Endodermal cell (in vitro differentiated cells): ENCODE data around the gene TEC. TPM values are rescaled to one million over a fixed set of nuclear protein-coding genes. Genes with fewer than 3 reads are reported as not detected.

Experiments
- DNase-seq: peaks from one replicate; pipeline ENCODE4 v3.0.0-alpha.2; 2017
- H3K27ac ChIP-seq: 2 replicates; pipeline ENCODE4 v1.5.1; 2013; ENCODE audit warnings: mild to moderate bottlenecking, low read depth, low read length, moderate library complexity
- H3K27me3 ChIP-seq: 2 replicates; pipeline ENCODE4 v1.6.1; 2013; ENCODE audit warnings: mild to moderate bottlenecking, low read length, moderate library complexity; ENCODE audit not compliant: insufficient read depth, control insufficient read depth, poor library complexity, severe bottlenecking
- H3K36me3 ChIP-seq: 2 replicates; pipeline ENCODE4 v1.7.0; 2013; ENCODE audit warnings: mild to moderate bottlenecking, low read length, moderate library complexity; ENCODE audit not compliant: control insufficient read depth, insufficient read depth
- H3K4me1 ChIP-seq: one replicate; pipeline ENCODE4 v1.7.0; 2013; ENCODE audit warnings: low read length; ENCODE audit not compliant: control insufficient read depth, insufficient read depth
- H3K4me3 ChIP-seq: 2 replicates; pipeline ENCODE4 v1.5.1; 2013; ENCODE audit warnings: mild to moderate bottlenecking, low read length, moderate library complexity
- H3K9ac ChIP-seq: 2 replicates; pipeline ENCODE4 v1.6.1; 2013; ENCODE audit warnings: mild to moderate bottlenecking, low read length, moderate library complexity; ENCODE audit not compliant: poor library complexity, severe bottlenecking; ENCODE audit errors: extremely low read depth
- H3K9me3 ChIP-seq: 2 replicates; pipeline ENCODE4 v1.6.1; 2013; ENCODE audit warnings: mild to moderate bottlenecking, low read length, moderate library complexity; ENCODE audit not compliant: control insufficient read depth
- H3K27ac Mint-ChIP-seq: 2 replicates; pipeline ENCODE4 v1.8.0; 2020; ENCODE audit warnings: mixed read lengths
- H3K27me3 Mint-ChIP-seq: 2 replicates; pipeline ENCODE4 v1.8.0; 2021; ENCODE audit warnings: mild to moderate bottlenecking, mixed read lengths; ENCODE audit not compliant: insufficient read depth
- H3K36me3 Mint-ChIP-seq: 2 replicates; pipeline ENCODE4 v1.8.0; 2020; ENCODE audit warnings: low read depth, mixed read lengths
- H3K4me1 Mint-ChIP-seq: 2 replicates; pipeline ENCODE4 v1.8.0; 2020; ENCODE audit warnings: mixed read lengths
- H3K4me3 Mint-ChIP-seq: 2 replicates; pipeline ENCODE4 v1.8.0; 2020; ENCODE audit warnings: mild to moderate bottlenecking, moderate library complexity, mixed read lengths
- H3K9me3 Mint-ChIP-seq: 2 replicates; pipeline ENCODE4 v1.8.0; 2020; ENCODE audit warnings: mild to moderate bottlenecking, mixed read lengths
- CTCF ChIP-seq: fragments of 200-600 bp; sonication (generic); conservative IDR thresholded peaks from 2 replicates; pipeline ENCODE4 v1.5.0; 2021; ENCODE audit warnings: antibody characterized with exemption, mild to moderate bottlenecking
- WGBS, 2 experiments: methylation state at CpG; one replicate each; pipeline versions ENCODE4 v1.1.5 to v1.1.7; 2013; ENCODE audit warnings: missing lambda C conversion rate in 2 of 2, mixed read lengths in 1 of 2; ENCODE audit not compliant: insufficient coverage in 1 of 2, insufficient read length in 1 of 2; 5-methylcytosine and 5-hydroxymethylcytosine counted together
- total RNA-seq, 2 donors: library from RNA; stranded (reverse); fragmentation: NEBNext Ultra II Directional in 1 of 2; extraction: Animal tissue kit (Norgen Biotek cat#: 25700) in 1 of 2; gene quantifications; 2 replicates in 1 of 2; 3 replicates in 1 of 2; pipeline ENCODE4 v1.2.1, GENCODE V29; 2021

Gene TEC
- total RNA-seq, 2 donors from 2014 or later, result 3.8 to 5.4 TPM

DNA sequence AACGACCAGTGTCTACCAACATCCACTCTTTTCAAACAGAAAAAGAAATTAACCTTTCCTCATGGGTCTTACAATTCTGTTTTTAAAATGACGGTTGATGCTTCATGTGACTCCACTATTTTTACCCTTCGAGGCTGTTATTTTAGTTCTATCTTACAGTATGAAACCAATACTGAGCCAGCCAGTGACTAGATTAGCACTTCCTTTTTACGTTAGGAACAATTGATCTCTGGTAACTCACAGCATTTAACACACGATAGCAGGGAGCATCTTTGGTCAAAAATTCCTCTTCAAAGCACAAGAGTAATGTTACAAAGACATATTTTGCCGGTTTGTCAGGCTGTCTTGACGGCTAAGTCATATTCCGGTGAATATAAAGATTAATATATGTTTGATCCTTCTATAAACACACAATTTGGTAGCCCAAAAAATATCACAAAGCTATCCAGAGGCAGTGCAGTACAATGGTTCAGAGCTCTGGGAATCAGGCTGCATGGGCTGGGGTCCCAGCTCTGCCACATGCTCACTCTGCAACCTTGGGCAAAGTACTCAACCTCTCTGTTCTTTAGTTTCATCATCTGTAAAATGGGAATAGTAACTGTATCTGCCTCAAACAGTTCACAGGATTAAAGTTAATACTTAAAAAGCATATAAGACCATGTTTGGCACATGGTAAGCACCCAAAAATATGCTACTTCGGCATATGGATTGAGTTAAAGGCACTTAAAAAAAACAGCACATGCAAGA lies 72.7 kb downstream of the TEC start:
- H3K4me1 ChIP-seq, result no peaks in the 10 kb centered on the region
- H3K9ac ChIP-seq, result no peak overlapping the region
- no peaks in the 10 kb centered on the region for H3K9me3 ChIP-seq
- no peak for TF ChIP-seq CTCF
- Mint-ChIP-seq H3K36me3 (no peaks in the 10 kb centered on the region), H3K27ac (no peak overlapping the region), H3K9me3 (no peaks in the 10 kb centered on the region), H3K27me3 (no peaks in the 10 kb centered on the region), H3K4me1 (peaks cover 2% of the 10 kb centered on the region), H3K4me3 (no peak overlapping the region)
- no peaks in the 10 kb centered on the region for H3K27me3 ChIP-seq
- no peak overlapping the region for H3K27ac ChIP-seq
- 87 to 95% methylated on average over 5 to 7 of the region's 9 CpGs for WGBS, 2 experiments
- DNase-seq, result no peak
- H3K36me3 ChIP-seq, result no peaks in the 10 kb centered on the region
- no peak overlapping the region for H3K4me3 ChIP-seq

- Mint-ChIP-seq H3K27ac (no peak overlapping the region), H3K4me3 (no peak overlapping the region), H3K27me3 (no peaks in the 10 kb centered on the region), H3K9me3 (no peaks in the 10 kb centered on the region), H3K4me1 (no peaks in the 10 kb centered on the region), H3K36me3 (no peaks in the 10 kb centered on the region)
- no peaks in the 10 kb centered on the region for H3K27me3 ChIP-seq
- no peaks in the 10 kb centered on the region for H3K9me3 ChIP-seq
- no peak for DNase-seq
- H3K4me3 ChIP-seq, result no peak overlapping the region
- H3K36me3 ChIP-seq, result no peaks in the 10 kb centered on the region
- WGBS, 2 experiments, result 92 to 94% methylated on average over 1 to 3 of the region's 3 CpGs
- H3K27ac ChIP-seq, result no peak overlapping the region
- H3K9ac ChIP-seq, result no peak overlapping the region
- TF ChIP-seq CTCF, result no peak
- H3K4me1 ChIP-seq, result no peaks in the 10 kb centered on the region
These were observed 73.8 kb downstream of the TEC start for GRCh38 chr4:48195853-48196252.

GRCh38 chr4:48195374-48195773 lies 74.3 kb downstream of the TEC start:
- Mint-ChIP-seq H3K4me1 (no peaks in the 10 kb centered on the region), H3K9me3 (no peaks in the 10 kb centered on the region), H3K27ac (no peak overlapping the region), H3K4me3 (no peak overlapping the region), H3K27me3 (no peaks in the 10 kb centered on the region), H3K36me3 (no peaks in the 10 kb centered on the region)
- Histone ChIP-seq H3K4me1 (no peaks in the 10 kb centered on the region), H3K27ac (no peak overlapping the region), H3K36me3 (no peaks in the 10 kb centered on the region), H3K27me3 (no peaks in the 10 kb centered on the region), H3K9me3 (no peaks in the 10 kb centered on the region), H3K9ac (no peak overlapping the region), H3K4me3 (no peak overlapping the region)
- no peak for TF ChIP-seq CTCF
- DNase-seq, result no peak
- WGBS, 2 experiments, result 94 to 100% methylated on average over 1 to 3 of the region's 3 CpGs
